ENCODE data around the gene COPE.

DNA sequence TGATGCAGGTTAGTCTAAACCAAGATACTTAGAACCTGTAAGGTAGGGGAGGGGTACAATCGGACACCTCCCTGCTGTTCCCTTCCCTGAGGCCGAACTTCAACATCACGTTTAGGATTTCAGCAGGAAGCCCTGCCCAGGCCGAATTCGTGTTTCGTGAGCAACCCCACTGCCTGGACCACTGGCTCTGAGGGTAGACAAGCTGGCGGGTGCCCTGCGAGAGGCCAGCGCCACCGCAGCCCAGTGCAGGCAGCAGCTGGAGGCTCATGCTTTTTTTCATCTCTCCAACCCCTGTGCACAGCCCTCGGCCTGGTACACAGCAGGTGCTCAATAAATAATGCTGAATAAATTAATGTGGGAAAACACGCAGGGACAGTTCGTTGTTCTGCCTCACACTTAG is 14.1 kb upstream of the COPE start:
- no peak for TF ChIP-seq CTCF (IDR thresholded peaks at IDR 0.05)
- no peak for TF ChIP-seq EZH2 (IDR thresholded peaks at IDR 0.05)

All from neural progenitor cell (in vitro differentiated cells).